Inflammatory macrophage treated with lipopolysaccharide for 4 hours (primary cell): ENCODE results near the gene ERC2.
"Not testable (repeated sequence)": the region's sequence is repeated elsewhere in the genome, so short reads cannot be mapped to it uniquely, and the experiment has no call there.

Experiments
- DNase-seq: peaks from one replicate; pipeline ENCODE4 v3.0.0-alpha.2; 2020

ERC2 gene

DNA sequence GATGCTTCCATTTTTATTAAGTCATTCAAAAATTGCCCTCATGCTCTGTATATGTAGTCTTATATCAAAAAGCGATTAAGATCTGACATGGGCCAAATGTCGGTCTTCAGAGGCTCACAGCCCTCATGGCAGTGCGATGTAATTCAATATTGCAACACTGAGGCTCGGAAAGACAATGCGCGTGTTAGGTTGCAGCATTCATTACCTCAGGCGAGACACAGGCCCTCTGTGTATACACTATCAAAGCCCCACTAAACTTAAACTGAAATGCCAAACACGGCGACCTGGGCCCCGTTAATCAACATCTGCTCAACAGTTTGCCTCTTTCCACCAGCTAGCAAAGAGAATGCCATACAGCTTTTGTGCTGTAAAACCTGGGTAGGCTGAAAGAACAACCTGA, 413.4 kb downstream of the ERC2 start:
- no peak for DNase-seq

DNA sequence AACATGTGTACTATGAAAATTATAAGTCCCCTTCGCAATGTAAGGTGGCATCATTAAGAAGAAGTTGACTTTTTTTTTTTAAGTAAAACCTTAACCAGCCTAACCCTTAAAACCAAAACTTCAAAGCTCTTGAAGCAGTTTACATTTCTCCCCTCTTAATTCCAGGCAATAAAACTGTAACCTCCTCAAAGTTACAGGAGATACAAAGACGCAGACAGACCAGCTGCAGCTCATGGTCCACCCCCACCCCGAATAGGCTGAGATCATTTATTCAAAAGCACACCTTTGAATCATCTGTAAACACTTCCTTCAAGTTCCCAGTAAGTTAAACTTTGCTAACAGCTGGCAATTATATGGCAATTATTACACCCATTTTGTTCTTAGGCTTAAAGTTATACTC, 414.5 kb downstream of the ERC2 start:
- no peak for DNase-seq

DNA sequence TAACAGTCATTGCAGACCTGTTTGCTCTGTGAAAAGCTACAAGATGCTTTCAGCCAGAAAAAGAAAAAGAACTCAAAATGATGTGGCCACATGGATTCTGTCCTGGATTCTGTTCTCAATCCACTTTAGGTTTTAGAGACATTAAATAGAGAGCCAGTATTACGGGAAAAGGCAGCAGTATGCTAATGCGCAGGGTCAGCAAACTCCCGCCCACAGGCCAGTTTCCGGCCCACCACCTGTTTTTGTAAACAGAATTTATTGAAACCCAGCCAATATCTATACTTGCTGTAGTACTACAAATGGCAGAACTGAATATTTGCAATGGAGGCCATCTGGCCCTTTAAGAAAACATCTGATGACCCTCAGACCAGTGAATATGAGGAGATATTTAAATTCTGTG, 416.1 kb downstream of the ERC2 start:
- no peak for DNase-seq

- no peak for DNase-seq
Observed at GRCh38 chr3:56051052-56051451, 417.2 kb downstream of the ERC2 start.

DNA sequence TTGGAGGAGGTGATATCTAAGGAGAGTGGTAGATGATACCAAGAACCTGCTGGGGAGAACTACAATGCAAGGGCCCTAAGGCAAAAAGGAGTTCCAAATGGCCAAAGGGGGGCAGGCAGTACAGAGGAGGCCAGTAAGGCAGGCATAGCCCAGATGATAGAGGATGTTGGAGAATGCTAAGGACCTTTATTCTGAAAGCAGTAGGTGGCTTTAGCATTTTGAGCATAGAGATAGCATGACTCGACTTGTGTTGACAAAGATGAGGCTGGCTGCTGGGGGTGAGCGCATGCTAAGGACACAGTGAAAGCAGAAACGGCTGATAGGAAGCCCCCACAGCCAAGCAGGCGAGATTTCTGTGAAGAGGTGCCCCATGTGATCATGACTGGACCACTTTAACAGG, 419.3 kb downstream of the ERC2 start:
- DNase-seq: no peak

GRCh38 chr3:56048331-56048730, 419.9 kb downstream of the ERC2 start:
- DNase-seq: no peak

- DNase-seq: no peak
Observed at GRCh38 chr3:56042326-56042951, 425.8 kb downstream of the ERC2 start.

DNA sequence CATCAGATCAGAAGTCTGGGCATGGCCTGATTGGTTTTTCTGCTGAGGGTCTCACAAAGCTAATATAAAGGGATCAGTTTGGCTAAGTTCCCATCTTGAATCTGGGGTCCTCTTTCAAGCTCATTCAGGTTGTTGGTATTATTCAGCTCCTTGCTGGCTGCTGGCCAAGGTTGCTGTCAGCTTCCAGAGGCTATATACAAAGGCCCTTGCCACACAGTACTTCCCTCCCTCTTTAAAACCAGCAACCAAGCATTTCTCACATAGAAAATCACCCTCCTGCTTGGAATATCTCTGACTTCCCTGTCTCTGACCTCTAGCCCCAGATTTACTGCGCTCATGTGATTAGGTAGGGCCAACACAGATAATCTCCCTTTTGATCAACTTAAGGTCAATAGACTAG, 442.9 kb downstream of the ERC2 start:
- DNase-seq: no peak

- DNase-seq: no peak
Observed at GRCh38 chr3:56023546-56023945, 444.7 kb downstream of the ERC2 start.

- no peak for DNase-seq
Observed at GRCh38 chr3:56022619-56023018, 445.6 kb downstream of the ERC2 start.

DNA sequence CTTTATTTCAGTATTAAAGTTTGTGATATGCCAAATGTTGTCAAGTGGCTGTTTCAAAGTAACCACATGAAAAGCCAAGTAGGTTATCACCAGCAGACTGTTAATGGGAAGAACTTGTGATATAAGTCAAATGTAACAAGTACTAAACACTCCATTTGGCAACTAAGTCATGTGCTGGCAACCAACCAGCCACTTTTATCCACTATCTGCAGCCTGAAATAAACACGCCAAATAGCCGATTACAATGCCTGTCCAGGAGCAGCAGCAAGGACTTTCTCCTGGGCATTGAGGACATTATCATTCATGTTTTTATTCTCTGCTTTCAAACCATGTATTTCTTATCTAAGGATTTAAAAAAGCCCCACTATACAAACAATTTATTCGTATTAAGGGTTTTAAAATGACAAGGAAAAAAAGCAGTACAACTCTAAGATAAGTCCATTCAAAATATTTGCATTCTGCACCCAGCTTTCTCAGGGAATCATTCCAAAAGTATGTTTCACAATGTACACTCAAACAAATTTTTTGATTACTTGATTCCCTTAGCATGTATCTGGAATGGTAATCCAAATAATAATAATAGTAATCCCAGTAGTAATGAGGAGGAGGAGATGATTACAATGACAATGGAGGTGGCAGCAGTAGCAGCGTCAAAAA, 448.6 kb downstream of the ERC2 start:
- DNase-seq: no peak

- not testable (repeated sequence) for DNase-seq
Observed at GRCh38 chr3:56015374-56015773, 452.9 kb downstream of the ERC2 start.

GRCh38 chr3:56012721-56013120, 455.5 kb downstream of the ERC2 start:
- no peak for DNase-seq

GRCh38 chr3:56005196-56005805, 463.0 kb downstream of the ERC2 start:
- DNase-seq: no peak

DNA sequence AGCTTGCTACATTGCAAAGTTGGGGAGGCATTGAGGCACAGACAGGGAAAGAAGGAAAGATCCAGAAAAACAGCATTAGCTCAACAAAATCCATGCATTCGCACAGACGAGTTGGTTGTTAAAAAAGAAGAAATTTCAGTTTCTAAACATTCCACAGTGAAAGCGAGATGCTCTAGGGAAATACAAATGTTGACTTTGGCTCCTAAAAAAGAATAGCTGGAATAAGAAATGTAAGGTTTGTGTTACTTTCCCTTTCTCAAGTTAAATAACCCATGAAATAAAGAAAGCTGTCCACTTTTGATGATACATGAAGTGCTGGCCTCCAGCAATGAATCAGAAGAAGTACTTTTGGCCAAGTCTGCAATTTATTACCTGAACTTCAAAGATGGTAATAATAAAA, 465.1 kb downstream of the ERC2 start:
- DNase-seq: no peak

- DNase-seq: no peak
Observed at GRCh38 chr3:56001991-56002390, 466.3 kb downstream of the ERC2 start.

DNA sequence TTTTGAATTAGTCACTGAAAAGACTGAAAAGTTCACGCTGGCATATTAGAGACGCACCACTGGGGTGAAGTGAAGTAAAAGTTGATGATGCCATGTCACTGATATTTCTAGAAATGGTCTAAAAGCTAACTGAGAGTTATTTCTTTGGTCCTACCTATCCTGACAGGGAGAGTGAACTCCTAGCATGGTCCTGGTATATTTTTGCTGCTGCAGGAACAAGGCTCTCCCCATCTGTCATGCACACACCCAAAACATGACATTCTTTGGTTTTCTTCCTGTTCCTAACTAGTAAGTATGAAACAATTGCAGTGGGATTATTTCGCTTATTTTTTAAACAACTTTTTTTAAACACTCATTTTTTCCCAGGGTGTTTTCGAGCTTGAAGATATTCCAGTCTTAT, 466.7 kb downstream of the ERC2 start:
- DNase-seq: no peak

DNA sequence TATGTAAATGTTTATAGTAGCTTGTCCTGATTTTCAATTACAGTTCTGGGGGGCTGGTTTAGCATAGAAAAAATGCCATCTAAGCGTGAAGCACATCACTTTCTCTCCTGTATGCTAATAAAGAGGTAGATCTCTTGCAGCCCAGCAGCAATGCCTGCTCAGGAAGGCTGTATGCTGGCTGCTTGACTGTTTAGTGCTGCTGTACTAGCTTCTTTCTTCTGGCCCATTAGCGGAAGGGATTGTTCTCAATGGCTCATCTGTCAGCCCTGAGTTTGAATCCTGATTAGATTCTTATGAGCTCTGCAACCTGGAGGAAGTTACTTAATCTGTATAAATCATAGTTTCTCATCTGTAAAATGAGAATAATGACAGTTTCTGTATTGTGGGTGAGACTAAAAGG, 478.9 kb downstream of the ERC2 start:
- DNase-seq: no peak

DNA sequence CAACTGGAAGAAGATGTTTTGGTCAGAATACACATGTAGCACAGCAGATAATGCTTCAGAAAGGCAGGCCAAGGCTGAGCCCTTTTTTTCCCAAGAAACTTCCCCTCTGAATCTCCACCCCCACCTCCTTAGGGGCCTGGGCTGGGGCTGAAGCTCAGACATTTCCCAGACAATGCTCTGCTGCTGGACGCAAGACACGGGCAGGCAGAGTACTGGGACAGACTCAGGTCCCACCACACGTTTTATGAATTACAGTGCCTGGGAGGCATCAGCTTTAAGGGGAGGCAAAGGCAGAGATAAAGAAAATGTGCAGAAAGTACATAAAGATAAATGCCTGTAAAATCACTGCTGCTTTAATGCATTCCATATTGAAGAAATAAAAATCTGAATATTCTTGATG, 479.4 kb downstream of the ERC2 start:
- no peak for DNase-seq

DNA sequence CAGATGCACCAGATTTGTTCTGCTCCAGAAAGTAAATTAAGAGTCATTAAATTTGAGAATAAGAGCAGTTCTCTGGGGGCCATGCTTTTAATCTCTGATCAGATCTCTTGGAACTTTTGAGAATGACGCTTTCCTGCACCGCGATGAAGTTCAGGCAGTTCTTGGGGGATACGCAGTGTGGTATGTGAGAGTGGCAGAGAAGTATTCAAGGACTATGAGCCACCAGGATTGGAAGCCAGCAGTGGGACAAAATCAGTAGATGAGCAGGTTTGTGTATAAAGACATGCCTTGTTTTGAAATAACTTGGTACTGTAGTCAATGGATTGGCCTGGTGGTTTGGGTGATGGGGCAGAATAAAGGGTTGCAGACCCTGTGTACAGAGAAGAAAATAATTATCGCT, 483.6 kb downstream of the ERC2 start:
- no peak for DNase-seq

DNA sequence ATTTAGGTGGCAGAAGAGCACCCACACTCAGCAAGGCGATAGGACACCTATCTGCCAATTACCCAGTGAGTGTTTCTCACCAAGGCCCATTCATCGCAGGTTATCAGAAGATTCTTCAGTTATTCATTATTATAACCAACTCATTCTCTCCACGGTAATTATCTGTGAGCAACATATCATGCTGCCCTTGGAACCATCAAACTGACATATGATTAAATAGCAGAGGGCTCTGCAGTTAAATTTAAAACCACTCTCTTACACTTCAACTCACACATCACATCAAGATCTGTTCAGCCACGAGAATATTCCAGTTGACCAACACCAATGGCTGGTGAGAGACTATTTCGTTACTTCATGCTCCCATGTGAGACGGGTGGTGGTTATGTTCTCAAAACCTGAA, 489.3 kb downstream of the ERC2 start:
- no peak for DNase-seq

DNA sequence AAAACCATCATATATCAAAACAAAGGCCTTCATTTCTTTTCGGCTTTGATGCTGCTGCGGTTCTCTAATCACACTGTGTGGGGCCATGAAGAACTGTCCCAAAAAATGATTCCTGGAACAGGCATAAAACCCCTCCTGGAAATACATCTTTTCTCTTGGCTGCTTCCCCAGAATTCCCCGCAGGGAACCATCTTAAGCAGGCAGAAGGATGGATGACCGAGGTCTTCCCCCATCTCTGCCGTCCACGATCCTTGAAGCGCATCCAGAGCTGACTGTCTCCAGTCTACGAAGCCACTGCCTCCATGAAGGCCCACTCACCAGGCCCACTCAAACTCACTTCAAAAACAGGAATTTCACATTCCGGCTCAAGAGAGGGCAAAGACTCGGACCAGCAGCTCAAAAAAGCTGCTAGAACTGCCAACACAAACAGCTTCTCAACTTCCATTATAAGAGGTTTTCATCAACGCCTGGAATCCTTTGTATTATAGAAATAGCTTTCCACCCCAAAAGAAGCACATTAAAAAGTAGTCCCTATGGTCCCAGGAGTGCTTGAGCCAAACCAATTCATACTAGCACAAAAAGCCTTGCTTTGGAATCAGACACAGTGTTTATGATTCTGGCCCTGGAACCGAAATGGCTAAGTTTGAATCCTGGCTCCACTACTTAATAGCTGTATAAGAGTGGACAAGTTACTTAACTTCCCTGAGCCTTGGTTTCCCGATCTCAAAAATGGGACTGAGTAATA, 493.7 kb downstream of the ERC2 start:
- DNase-seq: no peak

GRCh38 chr3:55969634-55970033, 498.6 kb downstream of the ERC2 start:
- DNase-seq: no peak

GRCh38 chr3:55968331-55968730, 499.9 kb downstream of the ERC2 start:
- no peak for DNase-seq
